Trophoblast cell (in vitro differentiated cells and primary cell): Measurements from ENCODE around the gene KCNIP3.

Source experiments
- DNase-seq, 2 donors: peaks; one replicate each; pipeline ENCODE4 v3.0.0-alpha.2; 2016
- H2AFZ ChIP-seq: 2 replicates; pipeline ENCODE4 v1.6.1; 2013; ENCODE audit warnings: low read length, moderate library complexity, mild to moderate bottlenecking; ENCODE audit not compliant: insufficient read depth, poor library complexity
- H2AK5ac ChIP-seq: 2 replicates; pipeline ENCODE4 v1.6.1; 2013; ENCODE audit warnings: mild to moderate bottlenecking, low read length
- H2BK120ac ChIP-seq: 2 replicates; pipeline ENCODE4 v1.6.1; 2013; ENCODE audit warnings: low read length, mild to moderate bottlenecking, moderate library complexity; ENCODE audit not compliant: insufficient read depth, poor library complexity
- H2BK12ac ChIP-seq: 2 replicates; pipeline ENCODE4 v1.6.1; 2013; ENCODE audit warnings: mild to moderate bottlenecking, low read length, moderate library complexity
- H2BK5ac ChIP-seq: 2 replicates; pipeline ENCODE4 v1.6.1; 2013; ENCODE audit warnings: low read length, low read depth, moderate library complexity, mild to moderate bottlenecking; ENCODE audit not compliant: poor library complexity
- H3K14ac ChIP-seq: 2 replicates; pipeline ENCODE4 v1.6.1; 2013; ENCODE audit warnings: mild to moderate bottlenecking, low read length
- H3K18ac ChIP-seq: 2 replicates; pipeline ENCODE4 v1.6.1; 2013; ENCODE audit warnings: mild to moderate bottlenecking, low read length
- H3K23ac ChIP-seq: 2 replicates; pipeline ENCODE4 v1.6.1; 2013; ENCODE audit warnings: low read length
- H3K27ac ChIP-seq: 2 replicates; pipeline ENCODE4 v1.5.1; 2013; ENCODE audit warnings: low read depth, mild to moderate bottlenecking, inconsistent platforms, low read length, moderate library complexity
- H3K27me3 ChIP-seq: 2 replicates; pipeline ENCODE4 v1.6.1; 2013; ENCODE audit warnings: inconsistent platforms, mild to moderate bottlenecking, low read length, moderate library complexity; ENCODE audit not compliant: insufficient read depth
- H3K36me3 ChIP-seq, 2 experiments: 1 replicate in 1 of 2; 2 replicates in 1 of 2; pipeline ENCODE4 v1.6.1; 2013; ENCODE audit warnings: low read length in 2 of 2, mild to moderate bottlenecking in 2 of 2, moderate library complexity in 1 of 2; ENCODE audit not compliant: insufficient read depth in 2 of 2, control insufficient read depth in 1 of 2
- H3K4ac ChIP-seq: 2 replicates; pipeline ENCODE4 v1.6.1; 2013; ENCODE audit warnings: low read depth, mild to moderate bottlenecking, low read length, moderate library complexity
- H3K4me1 ChIP-seq, 2 experiments: 1 replicate in 1 of 2; 2 replicates in 1 of 2; pipeline ENCODE4 v1.6.1; 2013; ENCODE audit warnings: low read length in 2 of 2, mild to moderate bottlenecking in 2 of 2, moderate library complexity in 1 of 2; ENCODE audit not compliant: insufficient read depth in 2 of 2, control insufficient read depth in 1 of 2
- H3K4me2 ChIP-seq: 2 replicates; pipeline ENCODE4 v1.6.1; 2013; ENCODE audit warnings: inconsistent platforms, mild to moderate bottlenecking, low read length, moderate library complexity
- H3K4me3 ChIP-seq: 2 replicates; pipeline ENCODE4 v1.5.1; 2013; ENCODE audit warnings: mild to moderate bottlenecking, low read depth, low read length, inconsistent platforms
- H3K79me1 ChIP-seq: one replicate; pipeline ENCODE4 v1.6.1; 2013; ENCODE audit warnings: low read length
- H3K79me2 ChIP-seq: 2 replicates; pipeline ENCODE4 v1.6.1; 2013; ENCODE audit warnings: low read length, mild to moderate bottlenecking; ENCODE audit not compliant: control insufficient read depth, insufficient read depth, poor library complexity
- H3K9ac ChIP-seq: 2 replicates; pipeline ENCODE4 v1.6.1; 2013; ENCODE audit warnings: mild to moderate bottlenecking, low read length
- H3K9me3 ChIP-seq: 2 replicates; pipeline ENCODE4 v1.6.1; 2013; ENCODE audit warnings: low read depth, mild to moderate bottlenecking, control low read depth, inconsistent platforms, low read length; ENCODE audit not compliant: insufficient read depth
- H4K12ac ChIP-seq: 2 replicates; pipeline ENCODE4 v1.6.1; 2013; ENCODE audit warnings: low read depth, mild to moderate bottlenecking, low read length, moderate library complexity
- H4K8ac ChIP-seq: 2 replicates; pipeline ENCODE4 v1.6.1; 2013; ENCODE audit warnings: low read depth, mild to moderate bottlenecking, low read length, moderate library complexity
- H4K91ac ChIP-seq: one replicate; pipeline ENCODE4 v1.6.1; 2013; ENCODE audit warnings: low read depth, mild to moderate bottlenecking, low read length, moderate library complexity
- WGBS: extraction: QIAGEN DNeasy Blood & Tissue Kit; methylation state at CpG from one replicate; pipeline ENCODE4 v1.1.7; 2013; ENCODE audit warnings: missing lambda C conversion rate; ENCODE audit not compliant: insufficient read length, insufficient coverage; ENCODE audit errors: extremely low coverage; 5-methylcytosine and 5-hydroxymethylcytosine counted together

KCNIP3 gene

DNA sequence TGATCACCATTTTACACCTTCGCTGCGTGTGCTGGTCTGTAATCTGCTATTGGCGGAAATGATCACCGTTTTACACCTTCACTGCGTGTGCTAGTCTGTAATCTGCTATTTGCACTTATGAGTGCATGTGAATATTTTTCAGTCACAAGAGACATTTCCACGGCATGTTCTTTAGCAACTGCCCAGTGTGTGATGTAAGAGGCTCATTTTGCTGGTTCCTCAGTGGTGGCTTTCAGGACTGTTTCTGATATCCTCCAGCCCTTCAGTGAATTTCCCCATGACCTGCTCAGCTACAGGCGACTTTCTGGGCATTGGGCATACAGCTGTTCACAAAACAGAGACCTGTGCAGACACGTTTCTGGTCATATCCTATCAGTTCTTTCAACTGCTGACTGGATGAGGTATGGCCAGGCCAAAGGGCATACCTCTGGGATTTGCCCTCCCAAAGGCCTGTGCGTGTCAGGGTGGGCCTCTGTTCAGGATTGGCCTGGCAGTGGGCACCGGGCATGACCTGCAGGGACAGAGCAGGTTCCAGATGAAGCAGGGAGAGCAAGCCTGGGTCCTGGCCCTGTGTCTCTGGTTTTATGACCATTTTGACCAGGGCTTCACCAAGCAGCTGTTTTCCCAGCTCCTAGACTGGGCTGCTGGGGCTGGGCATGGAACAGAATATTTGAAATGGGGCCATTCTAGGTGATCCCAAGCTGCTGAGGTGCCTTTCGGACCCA, 23.4 kb upstream of the KCNIP3 start:
- Histone ChIP-seq H2BK12ac (peak overlapping the region; percentile 91), H3K23ac (no peak overlapping the region)
- WGBS, result no CpG with 5 or more reads among the region's 11 CpGs

DNA sequence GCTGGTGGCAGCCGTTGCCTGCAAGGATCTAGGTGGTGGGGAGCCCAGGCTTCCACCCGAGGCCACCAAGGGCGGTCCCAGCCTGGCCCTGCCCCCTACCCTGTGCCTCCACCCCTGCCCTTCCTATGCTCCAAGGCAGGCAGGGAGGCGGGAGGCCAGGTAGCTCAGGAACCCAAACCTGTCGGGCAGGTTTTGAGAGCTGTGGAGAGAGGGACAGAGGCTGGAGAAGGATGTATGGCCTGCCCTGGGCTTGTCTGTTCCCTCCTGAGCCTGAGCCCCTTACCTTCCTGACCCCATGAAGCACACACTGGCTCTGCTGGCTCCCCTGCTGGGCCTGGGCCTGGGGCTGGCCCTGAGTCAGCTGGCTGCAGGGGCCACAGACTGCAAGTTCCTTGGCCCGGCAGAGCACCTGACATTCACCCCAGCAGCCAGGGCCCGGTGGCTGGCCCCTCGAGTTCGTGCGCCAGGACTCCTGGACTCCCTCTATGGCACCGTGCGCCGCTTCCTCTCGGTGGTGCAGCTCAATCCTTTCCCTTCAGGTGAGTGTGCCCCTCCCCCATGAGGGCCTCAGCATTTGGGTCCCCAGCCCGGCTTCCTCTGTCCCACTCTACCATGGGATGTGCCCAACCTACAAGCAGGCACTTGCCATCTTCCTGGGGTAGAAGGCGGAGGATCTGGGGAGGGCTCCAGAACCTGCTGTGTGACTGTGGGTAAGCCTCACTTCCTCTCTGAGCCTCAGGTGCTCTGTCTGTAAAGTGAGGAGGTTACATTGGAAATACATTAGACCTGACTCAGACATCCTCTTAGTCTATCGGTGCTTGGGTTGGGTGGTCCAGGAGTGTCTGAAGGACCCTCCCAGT, 22.6 kb upstream of the KCNIP3 start, which contains the start of gene PROM2:
PROM2 (plus strand) TSS at position 159 of the 860 bp plus-strand sequence; CDS start at position 296, 137 bp downstream.
- Histone ChIP-seq H3K4me3 (no peak within 1 kb of the TSS), H3K4me1 (peaks cover 34 to 40% of the 10 kb centered on the region in 2 experiments), H3K27me3 (no peaks in the 10 kb centered on the region), H3K18ac (peak within 1 kb of the TSS; percentile 73), H2BK12ac (peak within 1 kb of the TSS; percentile 91), H4K91ac (peak within 1 kb of the TSS; percentile 82), H4K8ac (peak within 1 kb of the TSS; percentile 70), H3K27ac (peak within 1 kb of the TSS; percentile 66), H2AK5ac (peak within 1 kb of the TSS; percentile 53), H3K4ac (peak within 1 kb of the TSS; percentile 31), H3K9ac (no peak within 1 kb of the TSS), H4K12ac (peak within 1 kb of the TSS; percentile 19), H3K23ac (no peak within 1 kb of the TSS), H3K4me2 (peak within 1 kb of the TSS; percentile 32), H2BK120ac (peak within 1 kb of the TSS; percentile 54), H3K79me2 (peaks cover 7% of the 10 kb centered on the region), H3K79me1 (peaks cover 14% of the 10 kb centered on the region), H3K36me3 (no peaks in the 10 kb centered on the region), H2BK5ac (peak within 1 kb of the TSS; percentile 74), H3K9me3 (no peaks in the 10 kb centered on the region), H3K14ac (peak within 1 kb of the TSS; percentile 62), H2AFZ (no peak within 1 kb of the TSS)
- WGBS, result no CpG with 5 or more reads among the region's 17 CpGs
- peak; percentile 64 to 68 for DNase-seq

More for the DNA sequence above, 23.4 kb upstream of the KCNIP3 start:
- DNase-seq, result no peak
- peak overlapping the region; percentile 50 for H4K91ac ChIP-seq
- peak overlapping the region; percentile 62 for H3K14ac ChIP-seq
- H2BK120ac ChIP-seq, result peak overlapping the region; percentile 49
- peak overlapping the region; percentile 53 for H2AK5ac ChIP-seq
- H2BK5ac ChIP-seq, result peak overlapping the region; percentile 35
- H3K4ac ChIP-seq, result no peak overlapping the region
- peak overlapping the region; percentile 70 for H4K8ac ChIP-seq
- H4K12ac ChIP-seq, result no peak overlapping the region
- H3K4me1 ChIP-seq, result peaks cover 34 to 41% of the 10 kb centered on the region in 2 experiments
- H3K79me1 ChIP-seq, result peaks cover 14% of the 10 kb centered on the region
- H3K36me3 ChIP-seq, result no peaks in the 10 kb centered on the region
- peak overlapping the region; percentile 25 for H3K27ac ChIP-seq
- peak overlapping the region; percentile 73 for H3K18ac ChIP-seq
- H3K4me2 ChIP-seq, result no peak overlapping the region
- H3K79me2 ChIP-seq, result peaks cover 7% of the 10 kb centered on the region
- H3K9ac ChIP-seq, result no peak overlapping the region
- no peak overlapping the region for H3K4me3 ChIP-seq
- H3K27me3 ChIP-seq, result no peaks in the 10 kb centered on the region
- H2AFZ ChIP-seq, result no peak overlapping the region
- H3K9me3 ChIP-seq, result no peaks in the 10 kb centered on the region

DNA sequence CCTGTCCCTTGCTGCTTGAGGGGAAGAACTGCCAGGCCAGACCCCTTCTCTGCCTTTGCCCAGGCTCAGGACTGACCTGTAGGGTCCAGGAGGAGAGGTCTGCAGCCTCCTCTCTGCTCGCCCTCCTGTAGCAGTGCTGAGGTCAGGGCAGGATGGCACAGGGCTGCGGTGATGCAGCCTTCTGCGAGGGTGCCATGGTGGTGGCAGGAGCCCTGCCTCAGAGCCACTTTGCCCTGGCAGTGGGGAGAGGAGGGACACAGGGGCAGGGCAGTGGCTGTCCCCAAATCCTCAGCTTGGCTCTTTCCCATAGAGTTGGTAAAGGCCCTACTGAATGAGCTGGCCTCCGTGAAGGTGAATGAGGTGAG, 22.0 kb upstream of the KCNIP3 start:
- peak overlapping the region; percentile 5 for H3K18ac ChIP-seq
- no peak overlapping the region for H3K23ac ChIP-seq
- no peak overlapping the region for H3K27ac ChIP-seq
- H3K9me3 ChIP-seq, result no peaks in the 10 kb centered on the region
- H4K8ac ChIP-seq, result no peak overlapping the region
- DNase-seq, result no peak
- H3K9ac ChIP-seq, result no peak overlapping the region
- H3K79me1 ChIP-seq, result peaks cover 14% of the 10 kb centered on the region
- no peaks in the 10 kb centered on the region for H3K36me3 ChIP-seq
- H4K91ac ChIP-seq, result peak overlapping the region; percentile 82
- peaks cover 7% of the 10 kb centered on the region for H3K79me2 ChIP-seq
- no CpG with 5 or more reads among the region's 4 CpGs for WGBS
- H2AFZ ChIP-seq, result no peak overlapping the region
- no peak overlapping the region for H3K4ac ChIP-seq
- peak overlapping the region; percentile 14 for H3K14ac ChIP-seq
- H2AK5ac ChIP-seq, result peak overlapping the region; percentile 11
- H3K4me2 ChIP-seq, result no peak overlapping the region
- H2BK120ac ChIP-seq, result peak overlapping the region; percentile 54
- no peak overlapping the region for H2BK5ac ChIP-seq
- H4K12ac ChIP-seq, result no peak overlapping the region
- no peaks in the 10 kb centered on the region for H3K27me3 ChIP-seq
- H3K4me3 ChIP-seq, result no peak overlapping the region
- peak overlapping the region; percentile 16 for H2BK12ac ChIP-seq
- peaks cover 34 to 40% of the 10 kb centered on the region in 2 experiments for H3K4me1 ChIP-seq

DNA sequence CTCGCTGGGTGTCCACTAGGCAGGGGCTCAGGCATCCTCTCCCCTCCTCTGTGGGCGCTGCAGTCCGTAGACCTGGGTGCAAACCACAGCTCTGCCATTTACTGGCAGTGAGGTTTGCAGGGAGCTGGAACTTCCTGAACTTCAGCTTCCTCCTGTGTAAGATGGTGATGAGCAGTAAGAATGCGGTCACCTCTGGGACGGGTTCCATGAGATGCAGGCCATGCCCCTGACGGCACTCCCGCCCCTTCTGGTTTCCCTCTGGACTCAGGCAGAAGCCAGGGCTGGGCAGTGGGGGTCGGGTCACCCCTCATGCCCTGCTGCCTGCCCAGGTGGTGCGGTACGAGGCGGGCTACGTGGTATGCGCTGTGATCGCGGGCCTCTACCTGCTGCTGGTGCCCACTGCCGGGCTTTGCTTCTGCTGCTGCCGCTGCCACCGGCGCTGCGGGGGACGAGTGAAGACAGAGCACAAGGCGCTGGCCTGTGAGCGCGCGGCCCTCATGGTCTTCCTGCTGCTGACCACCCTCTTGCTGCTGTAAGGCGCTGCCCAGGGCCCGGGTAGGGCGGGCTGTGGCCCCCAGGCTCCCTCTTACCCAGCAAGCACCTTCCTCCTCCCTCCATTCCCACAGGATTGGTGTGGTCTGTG, 21.4 kb upstream of the KCNIP3 start:
- Histone ChIP-seq H3K27ac (no peak overlapping the region), H3K4me1 (peaks cover 34 to 40% of the 10 kb centered on the region in 2 experiments)

More for the DNA sequence above, 21.4 kb upstream of the KCNIP3 start:
- peak overlapping the region; percentile 16 for H2BK12ac ChIP-seq
- H3K79me1 ChIP-seq, result peaks cover 14% of the 10 kb centered on the region
- no peak overlapping the region for H2AFZ ChIP-seq
- H2BK120ac ChIP-seq, result no peak overlapping the region
- H4K8ac ChIP-seq, result no peak overlapping the region
- no peak overlapping the region for H2BK5ac ChIP-seq
- no peak overlapping the region for H4K12ac ChIP-seq
- H4K91ac ChIP-seq, result peak overlapping the region; percentile 82
- no peaks in the 10 kb centered on the region for H3K9me3 ChIP-seq
- H3K4me2 ChIP-seq, result no peak overlapping the region
- no peak overlapping the region for H3K9ac ChIP-seq
- no peak overlapping the region for H2AK5ac ChIP-seq
- H3K14ac ChIP-seq, result no peak overlapping the region
- no peak overlapping the region for H3K4ac ChIP-seq
- H3K23ac ChIP-seq, result no peak overlapping the region
- H3K27me3 ChIP-seq, result no peaks in the 10 kb centered on the region
- no peaks in the 10 kb centered on the region for H3K36me3 ChIP-seq
- no CpG with 5 or more reads among the region's 28 CpGs for WGBS
- H3K79me2 ChIP-seq, result peaks cover 7% of the 10 kb centered on the region
- no peak overlapping the region for H3K18ac ChIP-seq
- no peak overlapping the region for H3K4me3 ChIP-seq
- DNase-seq, result no peak
